Glutamatergic neuron (in vitro differentiated cells): Measurements from ENCODE around the gene LST1. TPM values are rescaled to one million over a fixed set of nuclear protein-coding genes. Genes with fewer than 3 reads are reported as not detected.

Experiments used
- DNase-seq: peaks from one replicate; pipeline ENCODE4 v3.0.0; 2022
- H3K27ac Mint-ChIP-seq: one replicate; pipeline ENCODE4 v1.8.0; 2020; ENCODE audit warnings: mild to moderate bottlenecking, mixed read lengths, inconsistent platforms; ENCODE audit not compliant: unreplicated experiment
- H3K27me3 Mint-ChIP-seq: one replicate; pipeline ENCODE4 v1.8.0; 2020; ENCODE audit warnings: mild to moderate bottlenecking, moderate library complexity, mixed read lengths, inconsistent platforms; ENCODE audit not compliant: unreplicated experiment
- H3K36me3 Mint-ChIP-seq: one replicate; pipeline ENCODE4 v1.8.0; 2020; ENCODE audit warnings: mild to moderate bottlenecking, mixed read lengths, inconsistent platforms; ENCODE audit not compliant: unreplicated experiment
- H3K4me1 Mint-ChIP-seq: one replicate; pipeline ENCODE4 v1.8.0; 2020; ENCODE audit warnings: mild to moderate bottlenecking, low read depth, mixed read lengths, inconsistent platforms; ENCODE audit not compliant: unreplicated experiment
- H3K4me3 Mint-ChIP-seq: one replicate; pipeline ENCODE4 v1.8.0; 2020; ENCODE audit warnings: mild to moderate bottlenecking, mixed read lengths, inconsistent platforms; ENCODE audit not compliant: unreplicated experiment
- H3K9me3 Mint-ChIP-seq: one replicate; pipeline ENCODE4 v1.8.0; 2020; ENCODE audit warnings: mild to moderate bottlenecking, moderate library complexity, mixed read lengths, inconsistent platforms; ENCODE audit not compliant: unreplicated experiment
- microRNA-seq: library from miRNA; unstranded; fragments of <30 nt; microRNA quantifications from one replicate; pipeline ENCODE4, GENCODE V29; 2020; ENCODE audit not compliant: unreplicated experiment
- total RNA-seq: library from RNA; stranded (reverse); fragmentation: NEBNext Ultra II Directional; extraction: Animal tissue kit (Norgen Biotek cat#: 25700); gene quantifications from one replicate; pipeline ENCODE4 v1.2.1, GENCODE V29; 2021; ENCODE audit not compliant: unreplicated experiment
- TF ChIP-seq, protein P1 (sequence below): fragments of 200-600 bp; sonication (generic); IDR thresholded peaks from one replicate; pipeline ENCODE4 v1.5.0; 2021; ENCODE audit not compliant: partially characterized antibody, unreplicated experiment

The LST1 gene
- total RNA-seq, 1 donor from 2014 or later, result not detected

DNA sequence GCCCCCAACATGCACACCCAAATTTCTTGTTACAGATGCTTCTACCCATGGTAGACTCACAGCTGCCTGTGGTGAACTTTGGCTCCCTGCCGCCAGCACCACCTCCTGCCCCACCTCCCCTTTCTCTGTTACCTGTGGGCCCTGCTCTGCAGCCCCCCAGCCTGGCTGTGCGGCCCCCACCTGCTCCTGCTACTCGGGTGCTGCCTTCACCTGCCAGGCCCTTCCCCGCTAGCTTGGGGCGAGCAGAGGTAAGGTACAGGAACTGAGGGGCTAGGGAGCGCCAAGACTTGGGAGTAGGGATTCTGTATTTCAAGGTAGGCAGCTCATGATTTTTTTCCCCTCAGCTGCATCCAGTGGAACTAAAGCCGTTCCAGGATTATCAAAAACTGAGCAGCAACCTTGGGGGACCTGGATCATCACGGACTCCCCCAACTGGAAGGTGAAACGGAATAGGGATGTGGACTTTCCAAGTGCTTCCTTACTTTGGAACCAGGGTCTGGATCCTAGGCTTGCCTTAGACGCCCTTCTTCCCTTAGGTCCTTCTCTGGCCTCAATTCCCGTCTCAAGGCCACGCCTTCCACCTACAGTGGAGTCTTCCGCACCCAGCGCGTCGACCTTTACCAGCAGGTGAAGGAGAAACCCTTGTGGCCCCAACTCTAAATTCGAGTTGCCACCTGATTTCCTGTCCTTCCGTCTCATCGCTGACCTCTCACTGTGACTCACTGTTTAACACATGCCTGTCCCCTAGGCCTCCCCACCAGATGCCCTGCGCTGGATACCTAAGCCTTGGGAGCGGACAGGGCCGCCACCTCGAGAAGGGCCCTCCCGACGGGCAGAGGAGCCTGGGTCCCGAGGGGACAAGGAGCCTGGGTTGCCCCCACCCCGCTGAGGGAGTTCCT lies 50.9 kb downstream of the LST1 start:
- Mint-ChIP-seq H3K9me3 (peaks cover 4% of the 10 kb centered on the region), H3K4me3 (peak overlapping the region; percentile 49), H3K27me3 (peaks cover 15% of the 10 kb centered on the region), H3K27ac (no peak overlapping the region), H3K4me1 (no peaks in the 10 kb centered on the region), H3K36me3 (no peaks in the 10 kb centered on the region)
- TF ChIP-seq, protein P1, sequence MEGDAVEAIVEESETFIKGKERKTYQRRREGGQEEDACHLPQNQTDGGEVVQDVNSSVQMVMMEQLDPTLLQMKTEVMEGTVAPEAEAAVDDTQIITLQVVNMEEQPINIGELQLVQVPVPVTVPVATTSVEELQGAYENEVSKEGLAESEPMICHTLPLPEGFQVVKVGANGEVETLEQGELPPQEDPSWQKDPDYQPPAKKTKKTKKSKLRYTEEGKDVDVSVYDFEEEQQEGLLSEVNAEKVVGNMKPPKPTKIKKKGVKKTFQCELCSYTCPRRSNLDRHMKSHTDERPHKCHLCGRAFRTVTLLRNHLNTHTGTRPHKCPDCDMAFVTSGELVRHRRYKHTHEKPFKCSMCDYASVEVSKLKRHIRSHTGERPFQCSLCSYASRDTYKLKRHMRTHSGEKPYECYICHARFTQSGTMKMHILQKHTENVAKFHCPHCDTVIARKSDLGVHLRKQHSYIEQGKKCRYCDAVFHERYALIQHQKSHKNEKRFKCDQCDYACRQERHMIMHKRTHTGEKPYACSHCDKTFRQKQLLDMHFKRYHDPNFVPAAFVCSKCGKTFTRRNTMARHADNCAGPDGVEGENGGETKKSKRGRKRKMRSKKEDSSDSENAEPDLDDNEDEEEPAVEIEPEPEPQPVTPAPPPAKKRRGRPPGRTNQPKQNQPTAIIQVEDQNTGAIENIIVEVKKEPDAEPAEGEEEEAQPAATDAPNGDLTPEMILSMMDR, result no peak
- no peak for DNase-seq

Small RNAs within 50 kb of the gene (microRNA-seq; reads per million reads assigned to microRNA genes)
- 5.1 reads per million, percentile 33 among the genes with 10 or more reads in this experiment for gene MIR6832

Other genes with a start within 250 kb of the LST1 start
- gene HLA-B, start 229.1 kb upstream of the LST1 start, total RNA-seq, result 11.4 TPM
- gene MICA, start 182.7 kb upstream of the LST1 start, total RNA-seq, result 0.42 TPM
- 3.6 TPM for gene MICB, start 88.1 kb upstream of the LST1 start, total RNA-seq
- not detected for gene MCCD1, start 57.3 kb upstream of the LST1 start, total RNA-seq
- 526 TPM for gene DDX39B, start 44.3 kb upstream of the LST1 start, total RNA-seq
- gene ATP6V1G2, start 39.7 kb upstream of the LST1 start, total RNA-seq, result 95.6 TPM
- 29.8 TPM for gene NFKBIL1, start 38.7 kb upstream of the LST1 start, total RNA-seq
- not detected for gene LTA, start 14.0 kb upstream of the LST1 start, total RNA-seq
- not detected for gene TNF, start 10.7 kb upstream of the LST1 start, total RNA-seq
- not detected for gene LTB, start 3.9 kb upstream of the LST1 start, total RNA-seq
- not detected for gene NCR3, start 6.7 kb downstream of the LST1 start, total RNA-seq
- gene AIF1, start 29.0 kb downstream of the LST1 start, total RNA-seq, result not detected
- 303 TPM for gene PRRC2A, start 34.4 kb downstream of the LST1 start, total RNA-seq
- gene BAG6, start 66.4 kb downstream of the LST1 start, total RNA-seq, result 804 TPM
- gene APOM, start 69.6 kb downstream of the LST1 start, total RNA-seq, result 1.5 TPM
- 28.8 TPM for gene C6orf47, start 74.5 kb downstream of the LST1 start, total RNA-seq
- gene GPANK1, start 78.7 kb downstream of the LST1 start, total RNA-seq, result 30.1 TPM
- 214 TPM for gene CSNK2B, start 79.8 kb downstream of the LST1 start, total RNA-seq
- gene LY6G5B, start 83.7 kb downstream of the LST1 start, total RNA-seq, result 43.1 TPM
- gene LY6G5C, start 94.8 kb downstream of the LST1 start, total RNA-seq, result 13.8 TPM
- gene ABHD16A, start 117.0 kb downstream of the LST1 start, total RNA-seq, result 120 TPM
- gene LY6G6F, start 120.6 kb downstream of the LST1 start, total RNA-seq, result not detected
- not detected for gene LY6G6D, start 129.1 kb downstream of the LST1 start, total RNA-seq
- gene LY6G6C, start 135.5 kb downstream of the LST1 start, total RNA-seq, result 1.8 TPM
- gene MPIG6B, start 137.1 kb downstream of the LST1 start, total RNA-seq, result not detected
- 266 TPM for gene DDAH2, start 143.0 kb downstream of the LST1 start, total RNA-seq
- 310 TPM for gene CLIC1, start 150.3 kb downstream of the LST1 start, total RNA-seq
- 25.7 TPM for gene MSH5, start 153.7 kb downstream of the LST1 start, total RNA-seq
- 3.7 TPM for gene SAPCD1, start 176.4 kb downstream of the LST1 start, total RNA-seq
- 3.2 TPM for gene VWA7, start 191.1 kb downstream of the LST1 start, total RNA-seq
- gene VARS1, start 209.5 kb downstream of the LST1 start, total RNA-seq, result 204 TPM
- 68.2 TPM for gene LSM2, start 220.7 kb downstream of the LST1 start, total RNA-seq
- gene HSPA1L, start 229.0 kb downstream of the LST1 start, total RNA-seq, result 2.5 TPM
- 54.3 TPM for gene HSPA1A, start 229.3 kb downstream of the LST1 start, total RNA-seq
- 93.9 TPM for gene HSPA1B, start 241.5 kb downstream of the LST1 start, total RNA-seq